Measurements from ENCODE around the gene ZCWPW1. TPM values are rescaled to one million over a fixed set of nuclear protein-coding genes. Genes with fewer than 3 reads are reported as not detected.

The ZCWPW1 gene
- total RNA-seq, 2 experiments from 2014 or later = 4.1 to 10.8 TPM

DNA sequence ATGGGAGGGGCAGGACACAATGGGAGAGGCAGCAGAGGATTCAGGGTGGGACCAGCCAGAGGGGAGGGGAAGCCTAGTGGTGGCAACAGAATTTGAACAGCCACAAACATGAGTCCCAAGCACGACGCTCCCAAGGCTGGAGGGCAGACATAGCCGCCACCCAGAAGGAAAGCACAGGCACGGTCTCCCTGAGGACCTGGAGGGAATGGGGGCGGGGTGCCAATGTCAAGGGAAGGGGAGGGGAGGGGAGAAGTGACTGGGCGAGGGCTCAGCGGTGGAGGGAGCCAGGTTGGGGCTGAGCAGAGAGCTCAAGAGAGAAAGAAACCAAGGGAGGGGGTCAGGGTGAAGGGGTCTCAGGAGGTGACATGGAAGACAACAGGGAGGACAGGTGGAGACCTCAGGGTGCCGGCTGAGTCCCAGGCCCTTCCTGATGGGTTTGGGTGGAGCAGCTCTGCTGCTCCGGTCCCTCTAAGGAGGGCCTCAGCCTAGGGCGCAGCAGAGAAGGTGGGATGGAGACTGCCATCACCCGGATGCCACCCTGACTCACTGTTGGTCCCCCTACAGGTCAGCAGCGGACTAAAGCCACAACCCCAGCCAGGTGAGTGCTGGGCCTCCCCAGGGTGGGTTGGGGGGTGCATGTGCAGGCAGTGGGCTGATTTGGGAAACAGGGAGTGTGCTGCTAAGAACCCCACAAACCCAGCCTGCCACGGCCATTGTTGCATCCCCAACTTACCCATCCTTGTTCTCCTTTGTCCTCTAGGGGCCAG is 31.0 kb downstream of the ZCWPW1 start:
- H2AFZ ChIP-seq (ENCODE audit: low read length) = peak overlapping the region; percentile 69
- H3K9me3 ChIP-seq (ENCODE audit: low read length) = no peaks in the 10 kb centered on the region
- DNase-seq (ENCODE audit: low spot score) = no peak
- ChIA-PET CTCF (ENCODE audit: unreplicated experiment) (no interaction called here), POLR2A (interaction anchor here (0.6 to 1.0 kb wide), 3 partner anchors 13 to 225 kb away, joined by 3 to 4 read pairs (median 3); partner anchors contain the start of gene ZCWPW1)
- no peaks in the 10 kb centered on the region for H3K36me3 ChIP-seq (ENCODE audit: insufficient read depth, low read length)
- H3K79me2 ChIP-seq (ENCODE audit: insufficient read depth, low read depth, low read length) = no peaks in the 10 kb centered on the region
- no peaks in the 10 kb centered on the region for H4K20me1 ChIP-seq (ENCODE audit: insufficient read depth, low read length)
- TF ChIP-seq CTCF (conservative IDR thresholded peaks at IDR 0.05; ENCODE audit: low read length) = no peak; the same call in 1 of the 2 replicates
- no peak for TF ChIP-seq EZH2phosphoT487 (IDR thresholded peaks at IDR 0.05; ENCODE audit: borderline replicate concordance, low read depth, low read length)
- H3K27ac ChIP-seq (ENCODE audit: low read depth, low read length, poor library complexity, severe bottlenecking) = peak overlapping the region; percentile 63
- peaks cover 42% of the 10 kb centered on the region for H3K4me1 ChIP-seq (ENCODE audit: insufficient read depth, low read length, poor library complexity, severe bottlenecking)
- intact Hi-C loops (cut with micrococcal nuclease; ENCODE audit: unreplicated experiment) = no loop called here
- no peak overlapping the region for H3K4me3 ChIP-seq (ENCODE audit: low read depth, low read length, poor library complexity, severe bottlenecking)
- H3K4me2 ChIP-seq (ENCODE audit: low read length) = peak overlapping the region; percentile 64
- H3K9me2 ChIP-seq (ENCODE audit: insufficient read depth, low read length) = no peaks in the 10 kb centered on the region
- no TSS peak for BruUV-seq (replicated peaks)

DNA sequence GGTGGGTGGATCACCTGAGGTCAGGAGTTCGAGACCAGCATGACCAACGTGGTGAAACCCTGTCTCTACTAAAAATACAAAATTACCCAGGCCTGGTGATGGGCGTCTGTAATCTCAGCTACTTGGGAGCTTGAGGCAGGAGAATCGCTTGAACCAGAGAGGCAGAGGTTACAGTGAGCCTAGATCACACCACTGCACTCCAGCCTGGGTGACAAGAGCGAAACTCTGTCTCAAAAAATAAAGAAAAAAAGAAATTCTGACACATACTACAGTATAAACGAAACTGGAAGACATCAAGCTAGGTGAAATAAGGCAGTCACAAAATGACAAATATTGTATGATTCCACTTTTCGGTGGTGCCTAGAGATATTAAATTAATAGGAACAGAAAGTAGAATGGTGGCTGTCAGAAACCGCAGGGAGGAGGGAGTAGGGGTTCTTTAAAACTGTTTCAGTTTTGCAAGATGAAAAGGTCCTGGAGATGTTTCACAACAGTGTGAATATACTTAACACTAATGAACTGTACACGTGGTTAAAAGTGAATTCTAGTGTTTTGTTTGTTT is 32.0 kb downstream of the ZCWPW1 start:
- TF ChIP-seq CTCF (conservative IDR thresholded peaks at IDR 0.05; ENCODE audit: low read length) (no peak), EZH2phosphoT487 (IDR thresholded peaks at IDR 0.05; ENCODE audit: borderline replicate concordance, low read depth, low read length) (no peak)
- peak; percentile 78 for DNase-seq (ENCODE audit: low spot score)
- ChIA-PET POLR2A (interaction anchor here (0.6 to 1.3 kb wide), 3 partner anchors 32 to 233 kb away, joined by 3 to 4 read pairs (median 3); partner anchors contain the start of gene ZCWPW1), CTCF (ENCODE audit: unreplicated experiment) (no interaction called here)
- no peaks in the 10 kb centered on the region for H4K20me1 ChIP-seq (ENCODE audit: insufficient read depth, low read length)
- intact Hi-C loops (cut with micrococcal nuclease; ENCODE audit: unreplicated experiment) = no loop called here
- H3K4me3 ChIP-seq (ENCODE audit: low read depth, low read length, poor library complexity, severe bottlenecking) = peak overlapping the region; percentile 19
- H3K4me1 ChIP-seq (ENCODE audit: insufficient read depth, low read length, poor library complexity, severe bottlenecking) = peaks cover 42% of the 10 kb centered on the region
- peak overlapping the region; percentile 69 for H2AFZ ChIP-seq (ENCODE audit: low read length)
- H3K36me3 ChIP-seq (ENCODE audit: insufficient read depth, low read length) = no peaks in the 10 kb centered on the region
- H3K9me2 ChIP-seq (ENCODE audit: insufficient read depth, low read length) = no peaks in the 10 kb centered on the region
- no peaks in the 10 kb centered on the region for H3K9me3 ChIP-seq (ENCODE audit: low read length)
- BruUV-seq (replicated peaks) = no TSS peak
- H3K4me2 ChIP-seq (ENCODE audit: low read length) = peak overlapping the region; percentile 64
- peak overlapping the region; percentile 63 for H3K27ac ChIP-seq (ENCODE audit: low read depth, low read length, poor library complexity, severe bottlenecking)
- no peaks in the 10 kb centered on the region for H3K79me2 ChIP-seq (ENCODE audit: insufficient read depth, low read depth, low read length)

- Histone ChIP-seq H3K36me3 (ENCODE audit: insufficient read depth, low read length) (no peaks in the 10 kb centered on the region), H3K79me2 (ENCODE audit: insufficient read depth, low read depth, low read length) (no peaks in the 10 kb centered on the region), H3K4me3 (ENCODE audit: low read depth, low read length, poor library complexity, severe bottlenecking) (no peak overlapping the region), H4K20me1 (ENCODE audit: insufficient read depth, low read length) (no peaks in the 10 kb centered on the region), H3K9me3 (ENCODE audit: low read length) (no peaks in the 10 kb centered on the region), H3K4me1 (ENCODE audit: insufficient read depth, low read length, poor library complexity, severe bottlenecking) (peaks cover 40% of the 10 kb centered on the region), H3K4me2 (ENCODE audit: low read length) (no peak overlapping the region), H3K9me2 (ENCODE audit: insufficient read depth, low read length) (no peaks in the 10 kb centered on the region), H3K27ac (ENCODE audit: low read depth, low read length, poor library complexity, severe bottlenecking) (no peak overlapping the region), H2AFZ (ENCODE audit: low read length) (no peak overlapping the region)
- BruUV-seq (replicated peaks) = no TSS peak
- POLR2A ChIA-PET = interaction anchor here (0.7 to 1.6 kb wide), 4 partner anchors 12 to 40 kb away, joined by 3 to 5 read pairs (median 4); no protein-coding TSS in a partner anchor
- no peak for DNase-seq (ENCODE audit: low spot score)
- TF ChIP-seq EZH2phosphoT487 (IDR thresholded peaks at IDR 0.05; ENCODE audit: borderline replicate concordance, low read depth, low read length) = no peak
- TF ChIP-seq CTCF (conservative IDR thresholded peaks at IDR 0.05; ENCODE audit: low read length) = 0 out of 2 replicates have a peak, but pooled peaks have one; percentile 15
- intact Hi-C loops (cut with micrococcal nuclease; ENCODE audit: unreplicated experiment) = no loop called here
- CTCF ChIA-PET (ENCODE audit: unreplicated experiment) = no interaction called here
Observed at GRCh38 chr7:100394077-100394476, 34.4 kb downstream of the ZCWPW1 start.
